ENCODE data around the gene RSU1.
A peak's percentile ranks its signal among the peaks of the same experiment; 100 is the strongest.

The RSU1 gene

DNA sequence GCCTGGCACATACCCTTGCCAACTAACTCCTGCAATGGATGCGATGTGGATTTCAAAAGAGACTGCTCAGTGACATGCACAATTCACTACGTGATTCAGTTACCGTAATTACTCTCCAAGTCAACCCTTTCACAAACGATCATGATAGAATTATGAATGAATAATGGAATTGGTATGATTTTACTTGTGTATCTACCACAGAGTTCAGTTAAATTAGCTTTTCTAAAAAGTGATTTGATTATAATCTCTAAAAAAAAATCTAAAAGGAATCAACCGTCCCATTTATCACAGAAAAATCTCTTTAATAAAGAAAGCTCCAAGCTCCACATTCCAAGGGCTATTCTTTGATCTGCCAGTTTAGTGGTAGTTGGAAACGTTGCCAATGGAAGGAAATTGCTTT is 30.4 kb upstream of the RSU1 start:
- CTCF ChIA-PET = interaction anchor here (1.7 to 3.2 kb wide), 2 partner anchors 9 to 409 kb away, joined by 7 to 16 read pairs; no protein-coding TSS in a partner anchor
- POLR2A ChIA-PET = no interaction called here

DNA sequence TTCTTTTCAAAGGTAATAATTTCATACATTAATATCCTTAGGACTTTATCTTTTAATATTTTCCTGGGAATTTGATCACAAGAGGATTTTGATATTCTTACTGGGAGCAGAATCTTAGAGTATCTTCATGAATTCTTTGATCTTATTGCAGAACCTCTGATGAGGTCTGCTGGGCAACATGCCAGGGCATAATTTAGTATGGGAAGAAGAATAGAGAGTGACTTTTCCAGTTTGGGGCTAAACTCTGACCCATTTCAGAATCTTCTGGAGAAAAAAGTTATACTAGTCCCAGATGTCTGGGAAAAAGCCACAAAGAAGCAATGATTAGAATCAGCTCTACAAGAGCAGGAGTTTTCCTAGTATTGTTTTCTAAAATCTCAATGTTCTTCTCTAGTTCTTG is 28.0 kb upstream of the RSU1 start:
- CTCF ChIA-PET = interaction anchor here (1.1 to 3.2 kb wide), 2 partner anchors 411 to 584 kb away, joined by 3 to 16 read pairs; no protein-coding TSS in a partner anchor
- no peak for DNase-seq (ENCODE audit: extremely low spot score)
- TF ChIP-seq, protein P1, sequence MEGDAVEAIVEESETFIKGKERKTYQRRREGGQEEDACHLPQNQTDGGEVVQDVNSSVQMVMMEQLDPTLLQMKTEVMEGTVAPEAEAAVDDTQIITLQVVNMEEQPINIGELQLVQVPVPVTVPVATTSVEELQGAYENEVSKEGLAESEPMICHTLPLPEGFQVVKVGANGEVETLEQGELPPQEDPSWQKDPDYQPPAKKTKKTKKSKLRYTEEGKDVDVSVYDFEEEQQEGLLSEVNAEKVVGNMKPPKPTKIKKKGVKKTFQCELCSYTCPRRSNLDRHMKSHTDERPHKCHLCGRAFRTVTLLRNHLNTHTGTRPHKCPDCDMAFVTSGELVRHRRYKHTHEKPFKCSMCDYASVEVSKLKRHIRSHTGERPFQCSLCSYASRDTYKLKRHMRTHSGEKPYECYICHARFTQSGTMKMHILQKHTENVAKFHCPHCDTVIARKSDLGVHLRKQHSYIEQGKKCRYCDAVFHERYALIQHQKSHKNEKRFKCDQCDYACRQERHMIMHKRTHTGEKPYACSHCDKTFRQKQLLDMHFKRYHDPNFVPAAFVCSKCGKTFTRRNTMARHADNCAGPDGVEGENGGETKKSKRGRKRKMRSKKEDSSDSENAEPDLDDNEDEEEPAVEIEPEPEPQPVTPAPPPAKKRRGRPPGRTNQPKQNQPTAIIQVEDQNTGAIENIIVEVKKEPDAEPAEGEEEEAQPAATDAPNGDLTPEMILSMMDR (IDR thresholded peaks at IDR 0.05; ENCODE audit: control extremely low read depth, extremely low read depth, low read depth, missing control alignments) = no peak
- POLR2A ChIA-PET = no interaction called here

More for the DNA sequence above, 30.4 kb upstream of the RSU1 start:
- TF ChIP-seq, protein P1 (IDR thresholded peaks at IDR 0.05; ENCODE audit: control extremely low read depth, extremely low read depth, low read depth, missing control alignments) = no peak
- DNase-seq (ENCODE audit: extremely low spot score) = no peak

DNA sequence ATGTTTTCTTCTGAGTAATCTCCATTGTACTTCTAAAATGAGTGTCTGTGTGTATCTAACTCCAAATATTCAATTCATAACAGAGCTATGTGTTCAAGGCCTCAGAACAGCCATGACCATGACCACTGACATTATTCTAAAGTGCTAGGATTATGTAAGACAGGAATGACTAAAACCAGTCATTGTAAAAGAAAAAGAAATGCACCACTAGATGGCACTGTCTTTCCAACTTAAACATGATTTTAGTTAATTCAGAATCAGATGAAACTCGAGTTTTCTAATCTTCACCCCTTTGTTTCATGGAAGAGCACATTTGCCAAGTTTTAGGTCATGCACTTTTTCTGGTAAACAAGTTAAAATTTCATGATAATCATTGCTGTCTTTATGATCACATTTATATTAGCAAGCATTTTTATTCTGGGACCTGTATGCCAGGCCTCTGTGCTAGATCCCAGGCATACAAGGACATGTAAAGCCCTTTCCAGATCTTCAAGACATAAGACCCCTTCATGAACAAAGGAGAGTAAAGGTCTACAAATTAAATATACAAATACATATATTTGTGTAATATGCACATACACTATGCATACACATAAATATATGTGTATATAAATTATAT is 26.1 kb upstream of the RSU1 start:
- peak; percentile 22 for DNase-seq (ENCODE audit: extremely low spot score)
- CTCF ChIA-PET = interaction anchor here (0.6 to 2.1 kb wide), 8 partner anchors 9 to 587 kb away, joined by 3 to 10 read pairs (median 3); no protein-coding TSS in a partner anchor
- TF ChIP-seq, protein P1 (IDR thresholded peaks at IDR 0.05; ENCODE audit: control extremely low read depth, extremely low read depth, low read depth, missing control alignments) = peak; percentile 33
- POLR2A ChIA-PET = no interaction called here

DNA sequence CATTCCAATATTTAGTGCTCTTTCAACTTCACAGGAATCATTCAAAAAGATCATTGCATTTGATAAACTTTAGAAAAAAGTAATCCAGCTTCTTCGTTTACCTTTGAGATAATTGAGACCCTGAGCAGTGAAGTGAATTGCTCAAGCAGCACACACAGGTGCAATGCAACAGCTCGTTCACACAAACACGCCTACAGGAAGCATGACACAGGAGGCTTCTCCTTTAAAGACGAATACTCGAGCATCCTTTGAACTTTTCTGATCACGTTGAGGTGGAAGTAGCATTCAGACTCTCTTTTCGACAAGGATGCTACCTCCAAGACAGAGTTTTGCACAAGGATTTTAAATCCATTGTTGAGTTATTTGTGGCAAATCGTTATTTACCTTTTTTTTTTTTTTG is 18.0 kb upstream of the RSU1 start:
- POLR2A ChIA-PET = no interaction called here
- no peak for DNase-seq (ENCODE audit: extremely low spot score)
- CTCF ChIA-PET = no interaction called here
- TF ChIP-seq, protein P1 (IDR thresholded peaks at IDR 0.05; ENCODE audit: control extremely low read depth, extremely low read depth, low read depth, missing control alignments) = no peak

DNA sequence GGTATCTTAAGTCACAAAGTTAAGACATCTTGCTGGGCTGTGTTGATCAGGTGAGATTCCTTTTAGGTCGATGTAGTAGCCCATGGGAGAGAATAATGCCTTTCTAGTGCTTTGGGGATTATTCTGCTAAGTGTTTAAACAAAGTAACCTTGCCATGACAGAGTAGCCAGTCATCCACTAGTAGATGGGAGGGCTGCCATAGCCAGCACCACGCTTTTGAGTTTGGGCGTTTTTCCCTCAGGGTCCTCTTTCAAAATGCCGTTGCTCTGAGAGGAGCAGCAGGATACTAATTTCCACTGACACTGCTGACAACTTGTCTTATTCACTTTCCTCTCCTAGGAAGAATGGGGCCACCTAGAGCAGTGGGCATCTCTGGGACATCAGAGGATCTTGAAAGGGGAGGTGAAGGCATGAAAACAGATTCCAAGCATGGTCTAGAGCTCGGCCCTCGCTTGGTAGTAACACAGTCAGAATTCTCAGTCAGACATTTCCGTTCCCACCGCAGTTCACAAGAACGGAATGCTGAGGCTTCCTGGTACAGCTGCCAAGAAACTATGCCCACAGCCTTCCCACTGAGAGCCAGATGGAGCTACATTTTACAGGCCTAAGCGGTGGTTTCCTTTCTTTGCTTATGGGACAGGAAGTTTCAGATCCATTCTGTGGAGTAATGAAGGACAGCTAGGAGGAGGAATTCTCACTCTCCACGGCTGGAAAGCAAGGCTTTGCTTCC is 15.3 kb upstream of the RSU1 start:
- no peak for DNase-seq (ENCODE audit: extremely low spot score)
- CTCF ChIA-PET = no interaction called here
- TF ChIP-seq, protein P1 (IDR thresholded peaks at IDR 0.05; ENCODE audit: control extremely low read depth, extremely low read depth, low read depth, missing control alignments) = no peak
- POLR2A ChIA-PET = no interaction called here

DNA sequence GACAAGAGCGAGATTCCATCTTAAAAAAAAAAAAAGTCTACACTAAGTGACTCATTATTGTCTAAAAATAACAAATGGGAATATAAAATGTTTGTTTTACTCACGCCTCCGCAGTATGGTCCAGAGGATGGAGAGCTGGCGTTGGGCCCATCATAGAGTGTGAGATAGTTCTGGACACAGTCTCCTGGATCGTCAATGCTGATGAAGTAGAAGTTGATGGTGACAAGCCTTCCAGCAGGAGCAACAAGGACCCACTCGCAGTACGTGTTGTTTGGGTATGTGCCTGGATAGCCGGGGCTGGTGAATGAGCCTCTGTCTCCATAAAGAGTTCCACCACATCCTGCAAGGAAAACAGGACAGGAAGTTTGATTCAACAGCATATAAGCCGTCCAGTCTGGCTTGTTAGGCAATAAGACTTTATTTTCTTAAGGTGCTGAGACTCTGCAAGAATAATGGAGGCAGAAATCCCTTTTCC is 11.5 kb upstream of the RSU1 start:
- no peak for DNase-seq (ENCODE audit: extremely low spot score)
- TF ChIP-seq, protein P1 (IDR thresholded peaks at IDR 0.05; ENCODE audit: control extremely low read depth, extremely low read depth, low read depth, missing control alignments) = no peak
- POLR2A ChIA-PET = no interaction called here
- CTCF ChIA-PET = interaction anchor here (1.0 to 1.8 kb wide), 4 partner anchors 11 to 949 kb away, joined by 3 to 8 read pairs (median 5); partner anchors contain the start of gene RSU1
